Esophagus squamous epithelium (tissue), 4 donors: Measurements from ENCODE around the gene ZNF619.

Source experiments
- CTCF ChIP-seq, 6 experiments: fragments of 450-650 bp in 4 of 6; fragments of 200-600 bp in 2 of 6; sonication (generic) in 2 of 6; IDR thresholded peaks; one replicate each; pipeline ENCODE4 v1.5.1; 2016 to 2019; ENCODE audit warnings: antibody characterized with exemption in 6 of 6, mild to moderate bottlenecking in 4 of 6, moderate library complexity in 4 of 6
- POLR2A ChIP-seq, 4 donors: fragments of 450-650 bp; IDR thresholded peaks; one replicate each; pipeline ENCODE4 v1.6.1; 2017; ENCODE audit warnings: antibody characterized with exemption in 4 of 4, mild to moderate bottlenecking in 4 of 4, moderate library complexity in 3 of 4

GRCh38 chr3:40518067-40518466 lies 41.1 kb downstream of the ZNF619 start:
- TF ChIP-seq CTCF (IDR thresholded peaks at IDR 0.05): no peak
- no peak for TF ChIP-seq POLR2A (IDR thresholded peaks at IDR 0.05)
